HG02981 (cell line): ENCODE results near the gene SOD1.

ENCODE experiments used
- ATAC-seq: cut with Tn5 transposase; IDR thresholded peaks from one replicate; pipeline ENCODE4 v1.9.1; 2021; ENCODE audit warnings: mild to moderate bottlenecking, moderate library complexity; ENCODE audit not compliant: unreplicated experiment

The SOD1 gene

GRCh38 chr21:31678478-31678877 is 19.0 kb downstream of the SOD1 start:
- no peak for ATAC-seq

GRCh38 chr21:31682620-31683019 is 23.1 kb downstream of the SOD1 start:
- no peak for ATAC-seq

- ATAC-seq, result no peak
These were observed 23.5 kb downstream of the SOD1 start for GRCh38 chr21:31683029-31683428.

- no peak for ATAC-seq
These were observed 25.4 kb downstream of the SOD1 start for GRCh38 chr21:31684918-31685317.

GRCh38 chr21:31686272-31686915 is 26.9 kb downstream of the SOD1 start:
- ATAC-seq, result no peak

GRCh38 chr21:31687108-31687507 is 27.6 kb downstream of the SOD1 start:
- ATAC-seq, result no peak

- ATAC-seq, result no peak
These were observed 29.3 kb downstream of the SOD1 start for GRCh38 chr21:31688603-31689368.

GRCh38 chr21:31693222-31693621 is 33.7 kb downstream of the SOD1 start:
- ATAC-seq, result no peak

- ATAC-seq, result no peak
These were observed 36.9 kb downstream of the SOD1 start for GRCh38 chr21:31696424-31696823.

- no peak for ATAC-seq
These were observed 39.0 kb downstream of the SOD1 start for GRCh38 chr21:31698461-31698860.

GRCh38 chr21:31700040-31700439 is 40.5 kb downstream of the SOD1 start:
- ATAC-seq, result no peak

GRCh38 chr21:31706562-31706961 is 47.1 kb downstream of the SOD1 start:
- no peak for ATAC-seq

- ATAC-seq, result no peak
These were observed 48.0 kb downstream of the SOD1 start for GRCh38 chr21:31707499-31707898.

GRCh38 chr21:31708541-31708940 is 49.0 kb downstream of the SOD1 start:
- ATAC-seq, result no peak

- no peak for ATAC-seq
These were observed 51.1 kb downstream of the SOD1 start for GRCh38 chr21:31710586-31710985.

- no peak for ATAC-seq
These were observed 51.8 kb downstream of the SOD1 start for GRCh38 chr21:31711326-31711725.

- ATAC-seq, result no peak
These were observed 52.3 kb downstream of the SOD1 start for GRCh38 chr21:31711745-31712285.

- ATAC-seq, result no peak
These were observed 53.6 kb downstream of the SOD1 start for GRCh38 chr21:31713115-31713514.

GRCh38 chr21:31713973-31714740 is 54.7 kb downstream of the SOD1 start:
- no peak for ATAC-seq

GRCh38 chr21:31714741-31715365 is 55.4 kb downstream of the SOD1 start:
- no peak for ATAC-seq

GRCh38 chr21:31716106-31716505 is 56.6 kb downstream of the SOD1 start:
- ATAC-seq, result no peak
